MCF 10A (cell line): ENCODE data around the gene ALPP. TPM values are rescaled to one million over a fixed set of nuclear protein-coding genes. Genes with fewer than 3 reads are reported as not detected.
"Not testable (repeated sequence)": the region's sequence is repeated elsewhere in the genome, so short reads cannot be mapped to it uniquely, and the experiment has no call there.

Source experiments
- BruUV-seq: library from RNA; stranded (reverse); fragments of 400-500 nt; replicated peaks from 2 replicates; lab custom pipeline; 2021; lab: Mats Ljungman, UMichigan
- CTCF ChIA-PET: fragments of 300-600 bp; sonication (Branson Sonifier 250); formaldehyde crosslinking; extraction: SDS; loops from one replicate; lab custom pipeline; 2021; ENCODE audit warnings: antibody characterized with exemption, inconsistent platforms; lab: Yijun Ruan, JAX
- POLR2A ChIA-PET: fragments of 300-600, 350-650 bp; sonication (Branson Sonifier 250); formaldehyde crosslinking; extraction: SDS; loops from one replicate; lab custom pipeline; 2020; ENCODE audit warnings: antibody characterized with exemption, inconsistent platforms; lab: Yijun Ruan, JAX
- DNase-seq: peaks from one replicate; pipeline ENCODE4 v3.0.0-alpha.2; 2018; ENCODE audit not compliant: unreplicated experiment
- H3K27ac Mint-ChIP-seq: one replicate; pipeline ENCODE4 v1.8.0; 2022; ENCODE audit warnings: mild to moderate bottlenecking, low read depth, mixed read lengths; ENCODE audit not compliant: unreplicated experiment
- H3K27me3 Mint-ChIP-seq: one replicate; pipeline ENCODE4 v1.8.0; 2022; ENCODE audit warnings: mixed read lengths; ENCODE audit not compliant: insufficient read depth, unreplicated experiment
- H3K36me3 Mint-ChIP-seq: one replicate; pipeline ENCODE4 v1.8.0; 2022; ENCODE audit warnings: mild to moderate bottlenecking, moderate library complexity, mixed read lengths; ENCODE audit not compliant: insufficient read depth, unreplicated experiment
- H3K4me1 Mint-ChIP-seq: one replicate; pipeline ENCODE4 v1.8.0; 2022; ENCODE audit warnings: mixed read lengths; ENCODE audit not compliant: insufficient read depth, unreplicated experiment
- H3K4me3 Mint-ChIP-seq: one replicate; pipeline ENCODE4 v1.8.0; 2022; ENCODE audit warnings: mild to moderate bottlenecking, moderate library complexity, mixed read lengths; ENCODE audit not compliant: unreplicated experiment
- H3K9me3 Mint-ChIP-seq: one replicate; pipeline ENCODE4 v1.8.0; 2022; ENCODE audit warnings: mixed read lengths; ENCODE audit not compliant: unreplicated experiment
- intact Hi-C: fragments of 100-400 bp; cut with micrococcal nuclease; formaldehyde crosslinking; loops from 2 replicates; pipeline ENCODE4 v1.14.1; 2022
- total RNA-seq: library from RNA; stranded (reverse); gene quantifications from 2 replicates; pipeline ENCODE4 v1.2.3, GENCODE V29; 2022
- TF ChIP-seq, protein P1 (sequence below): fragments of 200-600 bp; IDR thresholded peaks from one replicate; pipeline ENCODE4 v1.8.0; 2022; ENCODE audit warnings: antibody characterized with exemption, mild to moderate bottlenecking; ENCODE audit not compliant: unreplicated experiment

The ALPP gene
- total RNA-seq, 1 experiment from 2014 or later: 0.35 TPM

DNA sequence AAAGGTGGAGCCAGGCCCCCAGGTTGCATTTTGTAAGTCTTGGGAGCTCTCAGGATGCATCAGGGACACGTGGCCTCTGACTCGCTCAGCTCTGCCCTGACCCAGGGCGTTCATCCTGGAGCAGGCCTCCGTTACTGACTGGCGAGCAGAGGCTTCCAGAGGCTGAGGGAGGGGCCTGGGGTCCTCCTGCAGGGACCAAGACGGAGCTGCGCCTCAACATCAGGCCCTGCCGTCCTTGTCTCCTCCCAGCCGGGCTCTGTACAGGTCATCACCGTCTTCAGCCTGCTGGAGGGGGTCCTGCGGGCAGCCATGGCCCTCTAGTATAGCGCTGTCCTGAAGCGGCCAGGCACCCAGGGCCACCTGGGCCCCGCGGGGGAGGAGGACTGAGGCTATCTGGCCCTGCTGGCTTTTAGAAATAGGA lies 10.2 kb upstream of the ALPP start:
- no TSS peak for BruUV-seq

DNA sequence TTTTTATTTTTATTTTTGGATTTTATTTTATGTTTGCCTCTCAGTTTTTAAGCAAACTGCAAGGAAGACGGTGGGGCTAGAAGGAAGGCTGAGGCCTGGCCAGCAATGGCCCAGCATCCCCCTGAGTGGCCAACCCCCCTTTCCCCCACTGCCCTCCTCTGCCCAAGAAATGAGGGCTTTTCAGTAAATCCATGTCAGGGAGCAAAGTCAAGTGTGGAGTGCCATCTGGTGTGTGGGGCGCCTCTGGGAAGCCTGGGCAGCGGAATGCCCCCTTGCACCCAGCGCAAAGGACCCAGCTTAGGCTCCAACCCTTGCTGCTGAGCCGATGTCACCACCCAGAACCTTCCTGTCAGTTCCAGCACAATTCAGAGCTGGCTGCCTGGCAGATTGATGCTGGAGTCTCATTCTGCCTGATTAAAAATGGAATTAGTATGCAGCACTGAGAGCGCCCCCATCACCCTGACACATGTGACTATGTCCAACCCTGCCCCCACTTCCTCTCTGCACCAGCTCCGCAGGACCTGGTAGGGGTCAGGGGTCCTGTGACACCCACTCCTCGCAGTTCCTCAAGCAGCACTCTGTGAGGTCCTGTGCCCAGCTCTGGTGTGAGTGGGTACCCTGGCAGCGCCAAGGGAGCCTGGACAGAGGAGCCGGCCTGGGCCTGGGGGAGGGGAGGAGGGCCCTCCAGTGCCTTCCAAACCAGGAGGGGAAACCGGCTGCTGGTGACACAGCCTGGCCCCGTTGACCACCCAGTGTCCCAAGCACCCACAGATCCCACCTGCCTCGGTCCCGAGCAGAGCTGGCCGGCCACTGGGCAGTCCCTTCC lies 9.2 kb upstream of the ALPP start:
- TF ChIP-seq, protein P1, sequence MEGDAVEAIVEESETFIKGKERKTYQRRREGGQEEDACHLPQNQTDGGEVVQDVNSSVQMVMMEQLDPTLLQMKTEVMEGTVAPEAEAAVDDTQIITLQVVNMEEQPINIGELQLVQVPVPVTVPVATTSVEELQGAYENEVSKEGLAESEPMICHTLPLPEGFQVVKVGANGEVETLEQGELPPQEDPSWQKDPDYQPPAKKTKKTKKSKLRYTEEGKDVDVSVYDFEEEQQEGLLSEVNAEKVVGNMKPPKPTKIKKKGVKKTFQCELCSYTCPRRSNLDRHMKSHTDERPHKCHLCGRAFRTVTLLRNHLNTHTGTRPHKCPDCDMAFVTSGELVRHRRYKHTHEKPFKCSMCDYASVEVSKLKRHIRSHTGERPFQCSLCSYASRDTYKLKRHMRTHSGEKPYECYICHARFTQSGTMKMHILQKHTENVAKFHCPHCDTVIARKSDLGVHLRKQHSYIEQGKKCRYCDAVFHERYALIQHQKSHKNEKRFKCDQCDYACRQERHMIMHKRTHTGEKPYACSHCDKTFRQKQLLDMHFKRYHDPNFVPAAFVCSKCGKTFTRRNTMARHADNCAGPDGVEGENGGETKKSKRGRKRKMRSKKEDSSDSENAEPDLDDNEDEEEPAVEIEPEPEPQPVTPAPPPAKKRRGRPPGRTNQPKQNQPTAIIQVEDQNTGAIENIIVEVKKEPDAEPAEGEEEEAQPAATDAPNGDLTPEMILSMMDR: no peak
- DNase-seq: no peak
- Mint-ChIP-seq H3K27ac (no peak overlapping the region), H3K27me3 (no peaks in the 10 kb centered on the region), H3K4me3 (no peak overlapping the region), H3K9me3 (no peaks in the 10 kb centered on the region), H3K36me3 (no peaks in the 10 kb centered on the region), H3K4me1 (peaks cover 3% of the 10 kb centered on the region)
- POLR2A ChIA-PET: no interaction called here
- CTCF ChIA-PET: interaction anchor here (1.0 kb wide), 1 partner anchor 43 kb away, joined by 4 read pairs; no protein-coding TSS in a partner anchor
- BruUV-seq: no TSS peak
- intact Hi-C loops: no loop called here

More for the DNA sequence above, 10.2 kb upstream of the ALPP start:
- Mint-ChIP-seq H3K27me3 (no peaks in the 10 kb centered on the region), H3K9me3 (no peaks in the 10 kb centered on the region), H3K4me3 (no peak overlapping the region), H3K4me1 (no peaks in the 10 kb centered on the region), H3K27ac (no peak overlapping the region), H3K36me3 (no peaks in the 10 kb centered on the region)
- DNase-seq: peak; percentile 27
- TF ChIP-seq, protein P1: no peak
- CTCF ChIA-PET: interaction anchor here (0.7 to 1.3 kb wide), 6 partner anchors 25 to 222 kb away, joined by 3 to 6 read pairs (median 4); no protein-coding TSS in a partner anchor
- POLR2A ChIA-PET: no interaction called here
- intact Hi-C loops: no loop called here

DNA sequence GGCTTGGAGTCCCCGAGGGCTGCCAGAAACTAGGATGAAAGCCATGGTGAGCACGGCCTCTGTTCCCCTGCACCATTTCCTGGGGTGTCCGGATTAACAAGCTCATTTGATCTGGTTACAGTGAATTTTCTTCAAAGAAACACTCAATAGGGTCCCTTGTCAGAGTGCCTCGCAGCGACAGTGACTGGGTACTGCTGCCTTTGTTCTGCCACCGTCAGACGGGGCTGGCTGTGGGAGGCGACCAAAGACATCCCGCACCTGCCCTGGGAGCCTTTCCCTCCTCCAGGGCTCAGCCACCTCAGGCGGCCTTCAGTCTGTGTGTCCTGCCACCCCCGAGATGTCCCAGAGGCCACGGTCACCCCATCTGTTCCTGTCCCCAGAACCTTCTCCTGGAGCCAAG lies 8.5 kb upstream of the ALPP start:
- H3K27ac Mint-ChIP-seq, H3K4me1 Mint-ChIP-seq, BruUV-seq, H3K36me3 Mint-ChIP-seq, H3K4me3 Mint-ChIP-seq, POLR2A ChIA-PET, CTCF ChIA-PET, DNase-seq, H3K27me3 Mint-ChIP-seq, H3K9me3 Mint-ChIP-seq: not testable (repeated sequence)
- intact Hi-C loops: loop anchor here (5.0 kb wide), 1 partner anchor 72 kb away; no protein-coding TSS in a partner anchor

DNA sequence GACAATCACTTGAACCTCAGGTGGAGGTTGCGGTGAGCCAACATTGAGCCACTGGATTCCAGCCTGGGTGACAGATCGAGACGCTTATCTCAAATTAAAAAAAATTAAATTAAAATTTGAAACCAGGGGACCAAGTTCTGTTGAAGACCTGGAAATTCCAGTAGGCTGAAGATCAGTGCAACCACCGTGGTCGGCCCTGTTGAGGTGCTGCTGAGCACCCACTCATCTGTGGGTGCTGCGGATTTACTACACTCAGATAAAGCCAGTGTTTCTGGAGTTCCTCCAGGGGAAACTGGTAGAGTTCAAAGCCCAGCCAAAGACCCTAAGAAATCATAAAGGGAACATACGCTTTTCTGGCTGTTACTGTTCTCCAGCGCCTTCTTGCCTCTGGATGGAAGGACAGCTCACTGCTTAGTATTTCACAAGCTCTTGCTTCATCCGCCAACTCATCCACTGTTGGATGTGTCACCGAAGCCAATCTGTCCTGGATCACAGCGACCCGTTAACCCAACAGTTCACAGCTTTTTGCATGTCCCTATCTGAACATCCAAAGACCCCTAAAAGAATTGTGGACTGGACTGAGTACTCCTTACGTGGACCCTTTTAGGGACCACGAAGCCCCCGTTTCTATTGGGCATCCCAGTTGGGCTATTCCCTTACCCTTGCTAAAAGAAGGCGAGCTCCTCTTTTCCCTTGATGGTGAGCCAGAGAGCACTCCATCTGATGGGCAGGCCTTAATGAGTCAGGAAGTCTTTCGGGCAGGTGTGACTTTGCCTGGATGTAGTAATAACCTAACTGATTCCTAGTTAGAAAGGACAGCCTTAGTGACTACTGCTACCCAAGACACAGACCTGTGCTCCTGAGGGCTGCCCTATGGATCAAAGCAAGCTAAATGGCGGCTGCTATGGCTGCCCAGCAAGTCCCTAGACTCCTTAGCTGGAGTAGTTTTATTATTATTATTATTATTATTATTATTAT lies 6.0 kb upstream of the ALPP start:
- POLR2A ChIA-PET: interaction anchor here (0.6 to 1.5 kb wide), 2 partner anchors 13 to 19 kb away, joined by 4 to 5 read pairs; no protein-coding TSS in a partner anchor
- intact Hi-C loops: loop anchor here (5.0 kb wide), 1 partner anchor 70 kb away; no protein-coding TSS in a partner anchor
- H3K27me3 Mint-ChIP-seq: no peaks in the 10 kb centered on the region
- DNase-seq: peak; percentile 81
- TF ChIP-seq, protein P1: no peak
- peaks cover 6% of the 10 kb centered on the region for H3K4me1 Mint-ChIP-seq
- no peak overlapping the region for H3K27ac Mint-ChIP-seq
- H3K4me3 Mint-ChIP-seq: no peak overlapping the region
- no TSS peak for BruUV-seq
- H3K9me3 Mint-ChIP-seq: no peaks in the 10 kb centered on the region
- H3K36me3 Mint-ChIP-seq: no peaks in the 10 kb centered on the region
- CTCF ChIA-PET: interaction anchor here (0.6 to 2.3 kb wide), 7 partner anchors 18 to 251 kb away, joined by 3 to 7 read pairs (median 3); no protein-coding TSS in a partner anchor
